NCI-H2227 (cell line): ENCODE data around the gene CETN1.

Source experiments
- DNase-seq: peaks from one replicate; lab custom pipeline; 2025; ENCODE audit not compliant: unreplicated experiment; lab: John Stamatoyannopoulos, UW

CETN1 gene

DNA sequence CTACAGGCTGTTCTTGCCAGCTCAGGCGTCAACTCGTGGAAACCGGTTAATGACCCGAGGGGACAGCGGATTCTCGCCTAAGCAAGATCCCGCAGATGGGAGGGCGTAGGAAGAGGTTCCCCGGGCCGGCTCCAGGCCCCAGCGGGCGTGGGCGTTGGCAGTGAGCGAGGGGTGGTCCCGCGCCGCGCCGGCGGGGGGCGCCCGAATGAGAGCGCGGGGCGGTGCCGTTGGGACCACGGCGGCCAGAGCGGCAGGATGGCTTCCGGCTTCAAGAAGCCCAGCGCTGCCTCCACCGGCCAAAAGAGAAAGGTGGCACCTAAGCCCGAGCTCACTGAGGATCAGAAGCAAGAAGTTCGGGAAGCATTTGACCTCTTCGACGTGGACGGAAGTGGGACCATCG lies at the start of gene CETN1:
TSS of gene CETN1 (plus strand) at position 227 of the 400 bp plus-strand sequence. CDS start at position 256, 29 bp downstream.
- DNase-seq, result no peak

DNA sequence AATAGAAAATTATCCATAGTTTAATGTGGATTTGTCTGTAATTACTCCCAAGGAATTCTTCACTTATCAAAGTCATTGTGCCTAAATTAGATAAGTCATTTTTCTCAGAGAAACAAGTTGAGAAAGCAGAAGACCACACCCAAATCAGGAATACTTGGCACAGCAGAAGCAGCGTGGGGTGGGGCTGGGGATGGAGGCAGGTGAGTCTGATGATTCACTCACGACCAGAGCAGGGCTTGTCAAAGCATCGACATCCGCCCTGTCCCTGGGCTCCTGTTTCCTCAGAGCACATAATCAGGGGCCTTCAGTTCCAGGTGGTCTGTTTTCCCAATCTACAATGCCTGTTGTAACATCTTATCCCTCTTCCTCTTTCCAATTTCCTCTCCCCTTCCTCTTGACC lies 48.2 kb upstream of the CETN1 start:
- no peak for DNase-seq

DNA sequence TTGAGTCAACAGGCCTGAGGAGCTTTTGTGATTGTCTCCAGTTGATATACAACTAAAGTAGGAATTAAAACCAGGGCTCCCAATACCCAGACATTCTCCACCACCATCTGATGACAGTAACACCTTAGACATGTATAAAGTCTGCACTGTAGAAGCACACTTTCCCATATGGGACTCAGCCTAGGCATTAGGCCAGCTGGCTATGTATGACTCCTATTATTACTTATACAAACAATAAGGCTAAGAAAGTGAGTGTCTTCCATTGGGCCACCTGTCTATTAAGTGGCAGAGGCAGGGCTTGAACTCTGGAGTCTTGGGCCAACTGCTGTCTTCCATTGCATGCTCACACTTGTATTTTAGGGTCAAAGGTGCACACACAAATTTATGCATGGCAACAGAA lies 47.5 kb upstream of the CETN1 start:
- no peak for DNase-seq

DNA sequence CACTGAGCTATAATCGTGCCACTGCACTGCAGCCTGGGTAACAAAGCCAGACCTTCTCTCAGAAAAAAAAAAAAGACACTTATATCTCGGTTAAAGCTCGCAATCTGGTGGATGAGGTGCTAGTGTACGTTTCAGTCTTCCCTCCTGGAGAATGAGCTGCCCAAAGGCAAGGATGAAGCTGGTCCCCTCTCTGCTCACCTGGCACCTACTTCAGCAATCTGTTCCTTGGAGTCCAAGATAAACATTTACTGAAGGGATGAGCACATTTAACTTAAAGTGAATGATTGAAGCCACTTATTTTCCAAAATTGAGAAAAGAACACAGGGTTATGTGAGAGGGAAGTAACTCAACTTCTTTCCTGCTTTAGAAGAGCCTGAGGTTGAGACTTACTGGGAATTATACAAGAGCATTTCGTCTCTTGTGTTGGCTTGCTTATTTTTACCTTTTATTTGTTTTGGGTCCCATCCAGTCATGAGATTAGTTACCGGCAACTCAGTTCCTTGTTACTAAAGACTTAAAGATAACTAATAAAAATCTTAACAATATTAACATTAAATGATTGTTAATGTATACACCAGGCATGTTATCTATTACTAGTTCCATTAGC lies 46.1 kb upstream of the CETN1 start:
- DNase-seq, result no peak

- no peak for DNase-seq
These were observed 36.6 kb upstream of the CETN1 start for GRCh38 chr18:543447-544078.

DNA sequence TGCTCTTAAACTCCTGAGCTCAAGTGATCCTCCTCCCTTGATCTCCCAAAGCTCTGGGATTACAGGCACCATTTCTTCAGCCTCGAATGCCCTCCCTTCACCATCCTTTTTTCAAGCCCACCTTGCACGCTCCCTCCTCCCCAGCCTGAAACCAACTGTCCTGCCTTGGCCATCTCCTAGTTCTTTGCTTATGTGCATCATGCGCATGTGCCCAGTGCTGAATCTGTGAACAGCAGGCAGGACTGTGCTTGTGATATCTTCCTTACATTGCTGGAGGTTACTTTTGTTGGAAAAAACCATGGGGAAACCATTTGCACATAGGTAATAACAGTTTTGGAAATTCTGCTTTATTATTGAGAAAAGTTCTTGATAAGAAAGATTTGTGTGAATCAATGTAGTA lies 30.2 kb upstream of the CETN1 start:
- DNase-seq, result no peak

- no peak for DNase-seq
These were observed 28.6 kb upstream of the CETN1 start for GRCh38 chr18:551404-552061.

- DNase-seq, result peak; percentile 36
These were observed 24.3 kb upstream of the CETN1 start for GRCh38 chr18:555705-556457.

DNA sequence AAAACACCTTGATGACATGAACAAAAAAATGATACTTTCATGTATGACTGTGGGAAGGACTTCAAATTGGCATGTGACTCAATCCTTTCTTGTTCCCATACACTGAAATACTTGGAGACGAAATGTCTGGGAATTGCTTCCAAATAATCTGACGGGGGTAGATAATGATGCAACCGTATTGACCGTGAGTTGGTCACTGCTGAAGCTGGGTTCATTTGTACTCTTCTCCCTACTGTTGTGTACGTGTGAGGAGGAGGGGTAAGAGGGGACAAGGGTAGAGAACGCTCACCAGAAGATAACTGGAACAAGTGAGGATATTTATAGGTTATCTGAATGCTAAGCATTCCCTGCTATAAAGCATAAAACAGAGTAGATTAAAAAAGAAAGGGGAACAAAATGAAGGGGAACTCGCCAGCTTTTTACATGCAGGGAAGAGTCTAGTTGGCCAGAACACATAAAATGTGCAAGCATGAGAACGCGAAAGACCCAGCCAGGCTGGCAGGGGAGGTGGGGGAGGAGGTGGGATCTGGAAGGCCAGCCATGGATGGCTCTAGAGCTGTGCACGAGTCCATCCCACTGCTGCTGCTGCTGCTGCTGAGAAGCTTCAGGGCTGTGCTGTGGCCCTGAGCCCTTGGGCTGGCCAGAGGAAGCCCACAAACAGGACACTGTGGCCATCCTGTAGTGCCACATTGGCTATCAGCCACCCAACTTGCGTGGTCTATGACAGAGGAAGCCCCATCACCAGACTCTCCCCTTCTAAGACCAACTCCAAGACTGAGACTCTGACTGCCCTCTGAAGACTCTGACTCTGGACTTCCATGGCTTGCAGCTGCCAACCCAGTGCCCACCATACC lies 15.2 kb upstream of the CETN1 start:
- no peak for DNase-seq

DNA sequence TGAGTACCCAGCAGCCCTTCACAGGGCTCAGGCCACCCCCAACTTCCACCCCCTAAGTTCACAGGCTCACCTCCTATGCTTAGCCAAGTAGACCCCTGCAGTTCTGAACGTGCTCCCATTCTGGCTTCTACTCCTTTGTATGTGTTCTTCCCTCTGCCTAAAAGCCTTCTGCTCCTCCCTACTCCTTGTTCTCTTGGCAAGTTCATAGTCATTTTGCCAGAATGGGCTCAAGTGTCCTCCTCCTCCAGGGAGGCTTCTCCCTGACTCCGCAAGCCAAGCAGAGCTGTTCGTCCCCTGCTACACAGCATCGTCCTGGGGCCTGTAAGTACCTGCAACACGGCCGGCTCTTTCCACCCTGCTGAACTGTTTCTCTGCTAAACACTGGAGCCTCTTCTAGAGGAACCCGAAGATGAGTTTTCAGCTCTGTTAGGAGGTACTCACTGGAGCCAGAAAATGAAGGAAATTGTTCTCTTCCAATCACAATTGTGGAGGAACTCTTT lies 14.6 kb upstream of the CETN1 start:
- no peak for DNase-seq

GRCh38 chr18:567122-567521 lies 13.1 kb upstream of the CETN1 start:
- no peak for DNase-seq

DNA sequence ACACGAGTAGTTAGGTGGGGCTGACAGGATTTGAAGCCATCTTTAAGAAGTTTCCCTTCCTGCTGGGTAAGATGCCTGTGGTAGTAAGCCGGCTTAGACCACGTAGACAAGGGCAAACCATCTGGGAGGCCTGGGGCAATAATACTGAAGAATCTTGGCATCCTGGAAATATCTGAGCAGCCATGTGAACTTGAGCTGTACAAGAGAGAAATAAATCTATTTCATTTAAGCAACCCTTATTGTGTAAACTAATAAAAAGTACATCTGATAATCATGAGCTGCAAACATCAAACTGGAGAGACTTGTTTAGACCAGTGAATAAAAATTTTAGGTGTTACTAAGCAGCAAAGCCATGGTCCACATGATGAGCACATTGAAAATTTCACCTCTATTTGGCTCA lies 11.4 kb upstream of the CETN1 start:
- no peak for DNase-seq

- no peak for DNase-seq
These were observed 9.9 kb upstream of the CETN1 start for GRCh38 chr18:570256-570655.

- DNase-seq, result no peak
These were observed 9.5 kb upstream of the CETN1 start for GRCh38 chr18:570697-571096.

DNA sequence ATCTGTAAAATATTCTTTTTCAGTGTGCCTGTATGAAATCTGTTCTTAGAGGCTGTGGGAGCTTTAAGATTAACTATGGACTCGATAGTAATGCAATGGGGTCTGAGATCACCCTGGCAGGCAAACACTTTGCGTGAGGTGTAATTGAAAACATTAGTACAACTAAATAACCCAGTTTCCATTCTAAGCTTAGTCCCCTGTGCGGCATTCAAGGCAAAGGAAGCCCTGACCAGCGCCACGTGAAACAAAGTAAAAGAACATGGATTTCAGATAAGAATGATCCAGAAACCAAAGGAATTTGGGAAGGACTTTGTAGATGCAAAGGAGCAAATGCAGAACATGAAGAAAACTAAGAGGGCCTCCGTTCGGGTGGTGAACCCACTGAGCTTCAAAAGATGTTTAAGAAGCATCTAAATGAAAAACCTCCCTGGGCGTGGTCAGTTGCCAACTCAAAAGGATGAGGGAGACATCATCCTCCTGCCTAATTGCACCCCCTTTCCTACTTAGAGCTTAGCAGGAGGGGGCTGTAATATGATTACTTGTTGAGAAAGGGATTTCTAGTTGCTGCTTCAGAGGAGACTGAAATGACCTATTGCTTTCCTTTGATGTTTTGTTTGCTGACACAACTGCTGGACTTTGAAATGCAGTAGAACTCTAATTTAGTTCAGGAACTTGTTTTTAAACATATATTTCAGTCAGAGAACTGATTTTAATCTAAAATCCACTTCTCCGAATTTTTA lies 7.9 kb upstream of the CETN1 start:
- no peak for DNase-seq

DNA sequence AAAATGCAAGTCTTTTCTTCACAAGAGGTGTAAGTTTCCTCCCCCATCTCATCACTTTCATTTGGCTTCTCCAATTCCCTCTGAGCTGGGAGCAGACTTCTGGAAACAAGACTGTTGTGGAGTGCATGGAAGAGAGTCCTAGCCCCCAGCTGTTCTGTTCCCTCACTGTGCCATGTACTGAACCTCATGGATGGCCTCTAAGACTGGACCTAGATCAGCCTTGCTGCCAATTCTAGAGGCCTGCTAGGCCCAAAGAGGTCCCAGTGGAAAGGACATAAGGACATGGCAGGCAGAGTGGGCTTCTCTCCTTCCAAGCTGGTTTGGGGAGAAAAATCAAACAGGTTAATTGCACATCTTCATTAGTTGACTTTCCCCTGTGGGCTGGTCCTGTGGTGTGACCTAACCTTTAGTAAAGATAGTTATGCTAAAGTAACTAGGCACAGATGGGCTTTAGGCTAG lies 7.3 kb upstream of the CETN1 start:
- DNase-seq, result no peak

DNA sequence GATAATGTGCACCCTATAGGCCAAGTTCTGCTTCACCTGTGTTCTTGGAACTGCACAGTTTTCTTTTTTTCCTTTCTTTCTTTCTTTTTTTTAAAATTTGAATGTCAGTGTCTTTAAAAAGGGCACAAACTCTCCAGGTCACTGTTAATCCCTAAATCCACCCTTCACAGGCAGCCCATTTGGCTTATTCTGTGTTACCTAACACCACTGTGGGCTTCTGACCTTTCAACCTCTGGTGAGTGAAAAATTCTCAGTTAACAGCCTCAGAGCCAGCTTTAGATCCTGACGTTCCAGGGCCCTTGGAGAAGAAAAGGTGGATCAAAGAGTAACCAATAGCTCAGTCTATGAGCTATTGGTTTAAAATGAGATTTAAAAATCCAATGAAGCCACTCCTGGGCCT lies 6.8 kb upstream of the CETN1 start:
- DNase-seq, result no peak

GRCh38 chr18:574149-574860 lies 5.9 kb upstream of the CETN1 start:
- DNase-seq, result no peak

DNA sequence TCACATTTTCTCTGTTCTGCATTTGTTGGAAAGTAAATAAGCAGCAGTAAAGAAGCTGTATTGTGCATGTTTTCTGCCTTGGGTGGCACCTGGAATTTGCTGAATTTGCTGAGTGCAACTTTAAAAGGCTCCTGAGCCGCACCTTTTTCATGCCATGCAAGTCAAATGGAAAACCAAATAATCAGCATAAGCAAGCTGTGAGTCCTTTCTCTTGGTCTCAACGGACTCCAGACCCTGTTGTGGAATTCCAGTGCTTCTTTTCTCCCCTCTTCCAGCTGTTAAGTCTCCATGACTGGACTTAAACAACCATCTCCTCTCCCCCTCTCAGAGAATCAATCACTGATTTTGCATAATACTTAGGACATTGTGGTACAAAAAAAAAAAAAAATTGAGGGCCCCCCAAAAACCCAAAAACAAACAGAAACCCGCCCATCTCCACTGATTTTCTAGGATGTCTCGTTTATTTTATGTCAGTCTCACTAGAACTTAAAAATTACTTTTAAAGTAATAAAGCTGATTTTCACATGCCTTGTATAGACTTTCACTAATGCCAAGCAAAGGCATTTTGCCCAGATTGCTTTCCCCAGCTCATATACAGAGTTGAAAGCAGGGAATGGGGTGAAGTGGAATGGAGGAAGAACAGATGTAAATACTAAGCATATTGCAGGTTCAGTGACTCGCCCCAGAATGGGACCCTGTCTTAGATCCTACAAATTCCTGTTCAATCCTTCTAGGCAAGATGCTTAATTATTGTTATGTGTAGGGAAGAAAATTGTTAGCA lies 5.1 kb upstream of the CETN1 start:
- no peak for DNase-seq
